Nephron progenitor cell (in vitro differentiated cells): Measurements from ENCODE around the gene NAA50.

Experiments
- DNase-seq: peaks from one replicate; pipeline ENCODE4 v3.0.0; 2021
- H3K27ac Mint-ChIP-seq: 2 replicates; pipeline ENCODE4 v1.8.0; 2021; ENCODE audit warnings: mild to moderate bottlenecking, moderate library complexity, mixed read lengths
- H3K27me3 Mint-ChIP-seq: 2 replicates; pipeline ENCODE4 v1.8.0; 2021; ENCODE audit warnings: mild to moderate bottlenecking, low read depth, mixed read lengths; ENCODE audit not compliant: poor library complexity
- H3K36me3 Mint-ChIP-seq: 2 replicates; pipeline ENCODE4 v1.8.0; 2021; ENCODE audit warnings: low read depth, mixed read lengths
- H3K4me1 Mint-ChIP-seq: 2 replicates; pipeline ENCODE4 v1.8.0; 2021; ENCODE audit warnings: mixed read lengths
- H3K4me3 Mint-ChIP-seq: 2 replicates; pipeline ENCODE4 v1.8.0; 2021; ENCODE audit warnings: mild to moderate bottlenecking, moderate library complexity, mixed read lengths
- H3K9me3 Mint-ChIP-seq: 2 replicates; pipeline ENCODE4 v1.8.0; 2021; ENCODE audit warnings: mild to moderate bottlenecking, moderate library complexity, mixed read lengths
- TF ChIP-seq, protein P1 (sequence below): fragments of 200-600 bp; sonication (generic); IDR thresholded peaks from 2 replicates; pipeline ENCODE4 v1.5.0; 2021; ENCODE audit warnings: antibody characterized with exemption

The NAA50 gene

DNA sequence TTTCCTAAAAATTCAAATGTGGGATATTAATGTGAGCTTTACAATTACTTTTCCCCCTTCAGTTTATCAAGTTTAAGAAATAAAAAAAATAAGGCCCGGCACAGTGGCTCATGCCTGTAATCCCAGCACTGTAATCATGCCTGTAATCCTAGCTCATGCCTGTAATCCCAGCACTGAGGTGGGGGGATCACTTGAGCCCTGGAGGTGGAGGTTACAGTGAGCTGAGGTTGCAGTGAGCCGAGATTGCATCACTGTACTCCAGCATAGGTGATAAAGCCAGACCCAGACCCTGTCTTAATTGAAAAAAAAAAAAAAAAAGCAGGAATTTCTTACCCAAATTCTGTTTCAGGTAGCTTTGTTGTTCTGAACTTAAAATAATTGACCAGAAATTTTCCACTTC, 18.6 kb upstream of the NAA50 start:
- H3K36me3 Mint-ChIP-seq: no peaks in the 10 kb centered on the region
- no peaks in the 10 kb centered on the region for H3K9me3 Mint-ChIP-seq
- H3K27me3 Mint-ChIP-seq: no peaks in the 10 kb centered on the region
- DNase-seq: no peak
- H3K4me1 Mint-ChIP-seq: no peaks in the 10 kb centered on the region
- H3K27ac Mint-ChIP-seq: no peak overlapping the region
- TF ChIP-seq, protein P1, sequence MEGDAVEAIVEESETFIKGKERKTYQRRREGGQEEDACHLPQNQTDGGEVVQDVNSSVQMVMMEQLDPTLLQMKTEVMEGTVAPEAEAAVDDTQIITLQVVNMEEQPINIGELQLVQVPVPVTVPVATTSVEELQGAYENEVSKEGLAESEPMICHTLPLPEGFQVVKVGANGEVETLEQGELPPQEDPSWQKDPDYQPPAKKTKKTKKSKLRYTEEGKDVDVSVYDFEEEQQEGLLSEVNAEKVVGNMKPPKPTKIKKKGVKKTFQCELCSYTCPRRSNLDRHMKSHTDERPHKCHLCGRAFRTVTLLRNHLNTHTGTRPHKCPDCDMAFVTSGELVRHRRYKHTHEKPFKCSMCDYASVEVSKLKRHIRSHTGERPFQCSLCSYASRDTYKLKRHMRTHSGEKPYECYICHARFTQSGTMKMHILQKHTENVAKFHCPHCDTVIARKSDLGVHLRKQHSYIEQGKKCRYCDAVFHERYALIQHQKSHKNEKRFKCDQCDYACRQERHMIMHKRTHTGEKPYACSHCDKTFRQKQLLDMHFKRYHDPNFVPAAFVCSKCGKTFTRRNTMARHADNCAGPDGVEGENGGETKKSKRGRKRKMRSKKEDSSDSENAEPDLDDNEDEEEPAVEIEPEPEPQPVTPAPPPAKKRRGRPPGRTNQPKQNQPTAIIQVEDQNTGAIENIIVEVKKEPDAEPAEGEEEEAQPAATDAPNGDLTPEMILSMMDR: no peak
- no peak overlapping the region for H3K4me3 Mint-ChIP-seq

DNA sequence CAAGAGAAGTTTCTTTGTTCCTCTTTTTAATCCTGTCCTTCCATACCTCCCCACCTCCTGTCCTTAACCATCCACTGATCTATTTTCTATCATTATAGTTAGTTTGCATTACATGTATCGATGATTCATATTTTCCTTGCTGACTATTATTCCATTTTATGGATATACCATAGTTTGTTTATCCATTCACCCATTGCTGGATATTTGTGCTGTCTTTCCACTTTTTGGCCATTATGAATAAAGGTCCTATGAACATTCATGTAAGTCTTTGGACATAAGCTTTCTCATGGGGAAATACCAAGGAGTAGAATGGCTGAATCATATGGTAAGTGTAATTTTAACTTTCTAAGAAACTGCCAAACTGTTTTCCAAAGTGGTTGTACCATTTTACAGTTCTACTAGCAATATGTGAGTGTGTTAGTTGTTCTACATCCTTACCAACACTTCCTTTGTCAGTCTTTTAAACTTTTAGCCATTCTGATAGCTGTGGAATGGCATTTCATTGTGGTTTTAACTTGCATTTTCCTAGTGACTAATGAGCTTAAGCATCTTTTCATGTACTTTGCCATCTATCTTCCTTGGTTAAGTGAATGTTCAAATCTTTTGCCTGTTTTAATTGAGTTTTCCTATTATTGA, 12.5 kb upstream of the NAA50 start:
- TF ChIP-seq, protein P1: no peak
- peaks cover 11% of the 10 kb centered on the region for H3K36me3 Mint-ChIP-seq
- DNase-seq: no peak
- no peak overlapping the region for H3K4me3 Mint-ChIP-seq
- H3K27me3 Mint-ChIP-seq: no peaks in the 10 kb centered on the region
- H3K27ac Mint-ChIP-seq: no peak overlapping the region
- H3K4me1 Mint-ChIP-seq: no peaks in the 10 kb centered on the region
- H3K9me3 Mint-ChIP-seq: peaks cover 9% of the 10 kb centered on the region

DNA sequence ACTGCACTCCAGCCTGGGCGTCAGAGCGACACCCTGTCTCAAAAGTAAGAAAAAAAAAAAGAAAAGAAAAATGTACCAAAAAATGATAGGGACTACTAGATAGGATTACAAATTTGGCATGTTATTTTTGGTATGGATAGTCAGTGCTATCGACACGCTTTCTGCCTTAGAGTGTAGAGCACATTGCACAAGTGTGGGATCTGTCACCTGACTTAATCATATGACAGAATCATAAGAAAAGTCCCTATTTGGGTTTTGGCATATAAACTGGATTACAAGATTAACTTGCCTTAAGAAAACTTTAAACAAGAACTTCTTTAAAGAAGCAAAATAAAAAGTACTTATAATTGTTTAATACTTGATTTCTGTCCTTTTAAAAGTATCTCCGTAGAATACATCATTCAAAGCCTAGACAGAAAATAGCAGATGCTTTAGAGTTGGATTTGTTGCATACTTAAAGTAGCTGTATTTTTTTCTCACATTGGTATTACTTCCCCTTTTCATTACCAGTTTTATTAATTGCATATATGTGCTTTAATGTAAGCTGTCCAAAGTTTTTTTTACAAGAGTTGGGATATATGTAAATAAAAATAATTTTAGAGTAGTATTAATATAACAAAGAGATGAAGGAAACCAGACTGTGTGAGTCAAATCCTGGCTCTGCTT, 8.6 kb upstream of the NAA50 start:
- Mint-ChIP-seq H3K9me3 (peaks cover 9% of the 10 kb centered on the region), H3K4me1 (peaks cover under 1% of the 10 kb centered on the region), H3K4me3 (no peak overlapping the region), H3K27ac (no peak overlapping the region), H3K27me3 (no peaks in the 10 kb centered on the region), H3K36me3 (peaks cover 11% of the 10 kb centered on the region)
- no peak for DNase-seq
- TF ChIP-seq, protein P1: no peak

DNA sequence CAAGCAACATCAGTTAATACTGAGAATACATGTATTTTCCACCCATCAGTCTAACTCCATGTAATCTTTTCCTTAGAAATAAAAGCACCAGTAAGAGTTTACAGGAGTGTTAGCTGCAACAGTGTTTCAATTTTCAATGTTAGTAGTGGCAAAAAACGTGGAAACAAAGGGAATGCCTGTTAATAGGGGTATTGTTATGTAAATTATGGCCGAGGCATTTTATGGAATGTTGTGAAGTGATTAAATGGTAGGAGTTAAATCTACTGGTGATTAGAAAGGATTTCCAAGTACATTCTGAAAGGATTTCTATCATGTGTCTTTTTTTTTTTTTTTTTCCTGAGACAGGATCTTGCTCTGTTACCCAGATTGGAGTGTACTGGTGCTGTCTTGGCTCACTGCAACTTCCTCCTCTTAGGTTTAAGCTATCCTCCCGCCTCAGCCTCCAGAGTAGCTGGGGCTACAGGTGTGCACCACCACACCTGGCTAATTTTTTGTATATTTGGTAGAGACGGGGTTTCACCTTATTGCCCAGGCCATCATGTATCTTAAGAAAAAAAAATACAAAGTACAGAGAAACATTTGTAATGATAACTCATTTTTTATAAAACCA, 7.4 kb upstream of the NAA50 start:
- Mint-ChIP-seq H3K36me3 (peaks cover 5% of the 10 kb centered on the region), H3K4me1 (peaks cover 10% of the 10 kb centered on the region), H3K27ac (no peak overlapping the region), H3K27me3 (no peaks in the 10 kb centered on the region), H3K9me3 (peaks cover 5% of the 10 kb centered on the region), H3K4me3 (no peak overlapping the region)
- TF ChIP-seq, protein P1: no peak
- no peak for DNase-seq

DNA sequence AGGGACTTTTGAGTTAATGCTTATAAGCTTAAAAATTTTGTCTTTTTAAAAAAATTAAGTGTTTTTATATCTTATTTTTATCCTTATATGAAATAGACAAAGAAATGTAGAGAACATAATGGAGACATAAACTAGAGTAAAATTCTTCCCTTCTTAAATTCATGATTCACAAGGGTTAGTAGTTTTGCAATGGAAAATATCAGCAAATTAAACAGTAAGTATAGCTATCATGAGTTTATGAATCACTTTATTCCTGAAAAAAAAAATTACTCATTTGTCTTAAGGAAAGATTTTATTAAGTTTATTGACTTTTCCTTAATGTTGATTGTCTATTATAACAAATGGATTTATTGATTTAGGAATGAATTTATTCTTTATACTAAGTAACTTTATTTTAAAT, 5.1 kb upstream of the NAA50 start:
- no peak for DNase-seq
- TF ChIP-seq, protein P1: no peak
- Mint-ChIP-seq H3K27ac (no peak overlapping the region), H3K4me3 (no peak overlapping the region), H3K4me1 (peaks cover 26% of the 10 kb centered on the region), H3K27me3 (peaks cover 4% of the 10 kb centered on the region), H3K9me3 (no peaks in the 10 kb centered on the region), H3K36me3 (no peaks in the 10 kb centered on the region)
